Ishikawa (cell line): ENCODE results near the gene LRRC8E.

Source experiments
- CEBPB ChIP-seq: IDR thresholded peaks from 2 replicates; pipeline ENCODE4 v1.6.1; 2012
- CREB1 ChIP-seq: IDR thresholded peaks from 2 replicates; pipeline ENCODE4 v1.6.1; 2012; ENCODE audit warnings: low read depth
- EGR1 ChIP-seq: IDR thresholded peaks from 2 replicates; pipeline ENCODE4 v1.6.1; 2012
- EP300 ChIP-seq: IDR thresholded peaks from 2 replicates; pipeline ENCODE4 v1.6.1; 2012; ENCODE audit warnings: borderline replicate concordance
- FOXM1 ChIP-seq: IDR thresholded peaks from 2 replicates; pipeline ENCODE4 v1.6.1; 2012; ENCODE audit warnings: low read depth, borderline replicate concordance
- MAX ChIP-seq: IDR thresholded peaks from 2 replicates; pipeline ENCODE4 v1.6.1; 2012
- NFIC ChIP-seq: IDR thresholded peaks from 2 replicates; pipeline ENCODE4 v1.6.1; 2012
- RAD21 ChIP-seq: IDR thresholded peaks from 2 replicates; pipeline ENCODE4 v1.6.1; 2012; ENCODE audit warnings: low read depth
- REST ChIP-seq: IDR thresholded peaks from 2 replicates; pipeline ENCODE4 v1.6.1; 2012; ENCODE audit warnings: low read depth, mild to moderate bottlenecking
- TAF1 ChIP-seq: IDR thresholded peaks from 2 replicates; pipeline ENCODE4 v1.6.1; 2012; ENCODE audit warnings: low read depth, mild to moderate bottlenecking
- TCF12 ChIP-seq: IDR thresholded peaks from 2 replicates; pipeline ENCODE4 v1.6.1; 2012; ENCODE audit warnings: low read depth
- TEAD4 ChIP-seq: IDR thresholded peaks from 2 replicates; pipeline ENCODE4 v1.6.1; 2012
- USF1 ChIP-seq: IDR thresholded peaks from 2 replicates; pipeline ENCODE4 v1.6.1; 2012
- YY1 ChIP-seq: IDR thresholded peaks from 2 replicates; pipeline ENCODE4 v1.6.1; 2012; ENCODE audit warnings: low read depth
- ZBTB7A ChIP-seq: IDR thresholded peaks from 2 replicates; pipeline ENCODE4 v1.6.1; 2012; ENCODE audit warnings: low read depth

Gene LRRC8E

GRCh38 chr19:7928741-7929701, 40.7 kb downstream of the LRRC8E start:
- TF ChIP-seq ZBTB7A (no peak), RAD21 (peak; percentile 15; the same call in 1 of the 2 replicates)

- TF ChIP-seq CREB1 (no peak), ZBTB7A (no peak), YY1 (no peak), TAF1 (no peak), EP300 (no peak), TEAD4 (no peak), REST (no peak), MAX (no peak), TCF12 (no peak)
Observed at GRCh38 chr19:7930765-7931164, 42.5 kb downstream of the LRRC8E start.

- TF ChIP-seq CREB1 (no peak), YY1 (no peak), MAX (no peak), NFIC (no peak), USF1 (no peak)
Observed at GRCh38 chr19:7931221-7932061, 43.1 kb downstream of the LRRC8E start.

GRCh38 chr19:7932276-7932929, 44.1 kb downstream of the LRRC8E start:
- no peak for TF ChIP-seq TEAD4
- TF ChIP-seq TCF12: no peak
- no peak for TF ChIP-seq YY1
- no peak for TF ChIP-seq TAF1
- no peak for TF ChIP-seq RAD21
- no peak for TF ChIP-seq EGR1
- TF ChIP-seq EP300: no peak
- no peak for TF ChIP-seq NFIC
- TF ChIP-seq CREB1: no peak
- TF ChIP-seq CEBPB: no peak
- no peak for TF ChIP-seq MAX
- TF ChIP-seq FOXM1: no peak
- TF ChIP-seq ZBTB7A: no peak
- no peak for TF ChIP-seq REST
- TF ChIP-seq USF1: no peak

- no peak for TF ChIP-seq ZBTB7A
Observed at GRCh38 chr19:7932930-7933300, 44.6 kb downstream of the LRRC8E start.
